Dermis lymphatic vessel endothelial cell (primary cell): ENCODE measurements around the gene CGA. TPM values are rescaled to one million over a fixed set of nuclear protein-coding genes. Genes with fewer than 3 reads are reported as not detected.

Experiments
- total RNA-seq: library from RNA; depleted of rRNA; stranded (reverse); fragments of >200 nt; gene quantifications from 2 replicates; pipeline ENCODE4 v1.2.1, GENCODE V29; 2014

Gene CGA
- total RNA-seq: 0.11 TPM in 1 of 2 replicates, not detected in the other

DNA sequence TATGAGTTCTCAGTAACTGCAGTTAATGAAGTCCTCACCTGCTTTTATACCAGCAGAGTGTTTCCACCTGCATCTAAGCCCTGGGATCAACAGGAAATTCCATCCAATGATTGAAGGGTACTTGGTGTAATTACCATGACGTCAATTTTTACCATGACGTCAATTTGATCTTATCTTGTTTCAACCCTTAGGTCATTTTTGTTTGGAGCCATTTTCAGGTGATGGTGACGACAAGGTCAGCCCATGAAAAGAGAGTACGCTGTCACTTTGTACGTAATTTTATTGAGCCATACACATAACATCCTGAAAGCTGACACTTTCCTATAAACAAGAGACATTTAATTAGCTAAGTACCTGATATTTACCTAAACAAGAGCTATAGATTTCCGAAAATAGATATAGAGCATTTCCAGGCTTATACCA, at the start of gene CGA:
Gene CGA (minus strand): TSS at position 20 of the 423 bp plus-strand sequence. CDS start 6,906 bp downstream, outside the sequence.

Other genes starting within 250 kb of the CGA start
- not detected in 2 replicates for gene HTR1E, start 157.6 kb downstream of the CGA start, total RNA-seq
- 17.1 and 21.5 TPM in 2 replicates for gene ZNF292, start 60.5 kb upstream of the CGA start, total RNA-seq
- gene SMIM8, start 227.5 kb upstream of the CGA start, total RNA-seq: 2.5 and 4.4 TPM in 2 replicates
- gene GJB7, start 234.2 kb upstream of the CGA start, total RNA-seq: not detected in 2 replicates
- 0.43 and 0.95 TPM in 2 replicates for gene C6orf163, start 249.7 kb upstream of the CGA start, total RNA-seq